SHP77 treated with DMSO at 0.1 percent for 48 hours (cell line): ENCODE measurements around the gene SERPINF2.
"Not testable (repeated sequence)": the region's sequence is repeated elsewhere in the genome, so short reads cannot be mapped to it uniquely, and the experiment has no call there.

ENCODE experiments used
- DNase-seq: peaks from one replicate; lab custom pipeline; 2025; lab: John Stamatoyannopoulos, UW

Gene SERPINF2

DNA sequence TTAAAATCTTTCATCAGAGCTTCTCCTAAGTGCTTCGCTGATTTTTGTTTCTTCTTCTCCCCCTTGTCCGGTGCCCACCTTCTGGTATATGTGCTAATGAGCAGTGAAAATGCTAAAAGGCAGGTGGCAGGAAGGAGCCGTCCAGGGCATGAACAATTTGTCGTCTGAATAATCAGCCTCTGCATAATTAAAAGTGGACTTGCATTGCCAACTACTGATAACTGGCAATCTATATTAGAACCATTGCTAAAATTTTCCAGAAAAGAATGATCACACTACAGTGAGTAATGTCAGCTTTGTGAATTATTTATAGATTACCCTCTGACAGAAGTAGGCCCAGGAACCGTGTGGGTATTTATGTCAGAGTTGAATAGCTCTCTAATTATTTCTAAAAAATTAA lies 47.3 kb downstream of the SERPINF2 start:
- DNase-seq: no peak

DNA sequence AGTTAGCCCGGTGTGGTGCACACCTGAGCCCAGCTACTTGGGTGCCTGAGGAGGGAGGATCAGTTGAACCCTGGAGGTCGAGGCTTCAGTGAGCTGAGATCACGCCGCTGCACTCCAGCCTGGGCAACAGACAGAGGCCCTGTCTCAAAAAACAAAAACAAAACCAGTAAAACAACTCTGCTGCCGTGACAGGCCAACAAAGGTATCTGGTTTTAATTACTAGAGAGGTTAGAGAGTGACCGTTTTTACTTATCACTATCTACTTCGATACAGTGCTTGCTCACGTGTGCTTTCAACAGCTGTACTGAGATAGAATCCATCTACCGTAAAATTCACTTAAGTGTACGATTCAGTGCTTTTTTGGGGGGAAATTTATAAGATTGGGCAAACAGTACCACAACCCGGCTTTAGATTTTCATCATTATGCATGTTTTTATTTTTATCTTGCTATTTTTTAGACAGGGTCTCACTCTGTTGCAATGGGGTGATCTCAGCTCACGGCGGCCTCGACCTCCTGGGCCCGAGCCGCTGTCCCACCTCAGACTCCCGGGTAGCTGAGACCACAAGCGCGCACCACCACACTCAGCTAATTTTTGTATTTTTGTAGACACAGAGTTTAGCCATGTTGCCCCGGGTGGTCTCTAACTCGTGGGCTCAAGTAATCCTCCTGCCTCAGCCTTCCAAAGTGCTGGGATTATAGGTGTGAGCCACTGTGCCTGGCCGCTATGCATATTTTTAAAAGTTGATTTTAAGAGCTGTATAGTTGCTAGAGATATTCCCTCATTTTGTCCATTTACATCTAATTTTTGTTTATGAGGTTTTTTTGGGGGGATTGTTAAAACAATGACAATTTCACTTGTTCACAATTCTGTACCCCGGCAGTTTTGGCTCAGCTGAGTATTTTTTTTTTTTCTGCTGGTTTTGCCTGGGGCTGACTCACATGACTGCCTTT lies 50.1 kb downstream of the SERPINF2 start:
- no peak for DNase-seq

DNA sequence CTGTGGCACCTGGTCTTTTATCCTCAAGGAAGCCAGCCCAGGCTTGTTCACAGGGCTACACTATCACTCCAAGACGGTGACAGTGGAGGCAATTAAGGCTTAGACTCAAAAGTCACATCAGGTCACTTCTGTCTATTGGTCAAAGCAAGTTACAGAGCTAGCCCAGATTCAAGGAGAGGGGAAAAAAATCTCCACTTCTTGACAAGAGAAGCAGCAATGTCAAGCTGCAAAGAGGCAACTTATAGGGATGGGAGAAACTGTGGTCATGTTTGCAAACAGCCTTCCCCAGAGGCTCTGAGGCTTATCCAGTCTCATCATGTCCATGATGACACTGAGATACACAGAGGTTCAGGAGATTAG lies 50.8 kb downstream of the SERPINF2 start:
- DNase-seq: no peak

DNA sequence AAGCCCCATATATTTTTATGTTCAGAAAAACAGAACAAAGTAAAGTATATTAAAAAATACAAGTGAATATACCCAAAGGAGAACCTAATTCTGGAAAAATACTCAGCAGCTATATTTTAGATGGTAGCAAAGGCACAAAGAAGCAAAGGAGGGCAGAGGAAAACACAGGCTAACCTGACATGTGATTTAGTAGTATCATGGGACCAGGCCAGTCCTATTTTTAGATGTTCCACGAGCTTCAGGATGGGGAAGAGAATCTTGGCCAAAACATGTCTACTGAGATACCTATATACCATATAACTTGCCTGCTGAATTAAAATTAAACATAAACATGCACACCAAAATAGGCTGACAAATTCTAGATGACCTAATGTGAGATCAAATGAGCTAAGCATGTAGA lies 54.1 kb downstream of the SERPINF2 start:
- DNase-seq: no peak

DNA sequence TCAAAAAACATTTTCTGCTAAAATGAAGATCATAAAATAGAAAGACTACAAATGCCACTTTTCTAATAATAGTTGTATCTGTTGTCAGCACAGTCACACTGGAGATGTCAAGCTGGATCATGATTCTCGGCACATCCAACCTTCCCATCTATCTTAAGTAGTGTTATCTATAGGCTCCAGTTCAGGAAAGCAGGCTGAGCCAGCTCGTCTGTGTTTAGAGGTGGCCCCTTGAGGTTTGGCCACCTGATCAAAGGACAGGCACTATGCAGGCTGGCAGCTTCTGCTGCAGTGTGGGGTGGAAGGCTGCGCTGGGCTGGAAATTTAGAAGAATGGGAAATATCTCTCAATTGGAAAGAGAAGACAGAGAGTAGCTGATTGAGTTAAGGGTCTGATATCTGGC lies 54.7 kb downstream of the SERPINF2 start:
- no peak for DNase-seq

DNA sequence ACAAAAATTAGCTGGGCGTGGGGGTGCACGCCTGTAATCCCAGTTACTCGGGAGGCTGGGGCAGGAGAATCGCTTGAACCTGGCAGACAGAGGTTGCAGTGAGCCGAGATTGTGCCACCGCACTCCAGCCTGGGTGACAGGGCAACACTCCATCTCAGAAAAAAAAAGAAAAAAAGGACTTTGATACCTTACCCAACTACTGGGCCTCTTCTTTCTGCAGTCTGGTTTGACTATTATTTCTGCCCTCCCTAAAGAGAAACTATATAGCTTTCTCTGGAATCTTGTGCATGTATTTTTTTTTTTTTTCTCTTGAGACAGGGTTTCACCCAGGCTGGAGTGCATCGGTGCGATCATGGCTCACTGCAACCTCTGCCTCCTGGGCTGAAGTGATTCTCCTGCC lies 55.2 kb downstream of the SERPINF2 start:
- not testable (repeated sequence) for DNase-seq

DNA sequence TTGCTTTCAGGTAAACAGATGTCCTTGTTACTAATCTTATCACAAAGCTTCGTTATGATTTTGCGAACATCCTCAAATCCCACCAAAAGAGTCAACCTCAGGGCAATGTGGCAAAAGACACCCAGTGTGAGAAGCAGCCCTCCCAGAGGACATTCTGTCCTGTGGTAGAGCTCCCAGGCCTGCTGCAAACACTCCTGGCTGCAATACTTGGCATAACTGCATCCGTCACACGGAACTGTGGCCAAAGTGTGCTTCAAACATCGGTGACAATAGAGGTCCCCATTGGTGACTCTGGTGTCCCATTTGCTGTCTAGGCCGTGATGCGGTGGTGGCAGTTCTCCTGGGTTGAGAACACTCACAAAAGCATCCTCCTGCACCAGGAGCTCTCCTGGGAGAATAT lies 57.6 kb downstream of the SERPINF2 start:
- no peak for DNase-seq

DNA sequence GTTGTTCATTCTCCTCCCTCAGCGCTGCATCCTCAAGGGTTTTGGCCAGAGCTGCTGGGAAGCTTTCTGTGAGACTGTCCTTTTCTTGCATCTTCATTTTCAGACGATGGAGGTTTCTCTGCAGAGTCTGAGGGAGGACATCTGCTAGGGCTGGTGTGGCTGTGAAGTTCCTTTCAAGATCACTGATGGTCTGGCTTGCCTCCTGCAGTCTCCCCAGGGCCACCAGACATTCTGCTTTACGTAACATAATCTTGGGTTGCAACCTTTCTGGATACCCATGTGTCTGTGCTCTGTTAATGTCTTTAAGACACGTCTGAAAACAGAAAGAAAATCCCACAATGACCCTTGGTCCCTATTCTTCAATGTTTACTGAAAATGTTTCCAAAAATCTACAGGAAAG lies 58.0 kb downstream of the SERPINF2 start:
- DNase-seq: no peak

DNA sequence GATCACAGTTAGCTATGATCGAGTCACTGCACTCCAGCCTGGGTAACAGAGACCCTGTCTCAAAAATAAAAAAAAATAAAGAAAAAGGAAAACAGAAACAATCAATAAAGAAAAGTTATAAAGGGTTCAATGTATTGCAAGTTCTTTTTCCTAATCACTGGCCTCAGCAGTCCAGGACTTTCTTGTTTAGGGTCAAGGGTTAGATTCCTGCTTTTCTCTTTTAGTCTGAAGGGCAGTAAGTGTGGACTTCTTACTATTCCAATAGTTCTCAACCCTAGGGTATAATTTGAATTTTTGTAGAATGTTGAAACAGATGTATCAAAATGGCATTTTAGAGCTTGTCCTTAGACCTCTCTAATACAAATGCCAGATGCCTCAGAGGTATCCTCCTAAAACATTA lies 59.8 kb downstream of the SERPINF2 start:
- DNase-seq: no peak

DNA sequence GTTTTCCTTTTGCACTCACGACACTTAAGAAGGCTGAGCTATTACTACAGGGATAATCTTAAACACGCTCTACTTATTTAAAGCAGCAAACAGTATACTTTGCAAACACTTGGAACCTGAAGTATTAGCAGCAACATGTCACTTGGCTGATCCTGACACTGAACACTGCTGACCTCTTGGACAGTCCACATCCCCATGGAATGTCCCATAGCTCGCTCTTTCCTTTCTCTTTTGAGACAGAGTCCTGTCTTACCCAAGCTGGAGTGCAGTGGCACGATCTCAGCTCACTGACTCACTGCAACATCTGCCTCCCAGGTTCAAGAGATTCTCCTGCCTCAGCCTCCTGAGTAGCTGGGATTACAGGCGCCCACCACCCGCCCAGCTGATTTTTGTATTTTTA lies 60.6 kb downstream of the SERPINF2 start:
- no peak for DNase-seq
